ENCODE results near the gene NRK.

- no peak for TF ChIP-seq EZH2 (IDR thresholded peaks at IDR 0.05; ENCODE audit: low read length)
- TF ChIP-seq, protein P1, sequence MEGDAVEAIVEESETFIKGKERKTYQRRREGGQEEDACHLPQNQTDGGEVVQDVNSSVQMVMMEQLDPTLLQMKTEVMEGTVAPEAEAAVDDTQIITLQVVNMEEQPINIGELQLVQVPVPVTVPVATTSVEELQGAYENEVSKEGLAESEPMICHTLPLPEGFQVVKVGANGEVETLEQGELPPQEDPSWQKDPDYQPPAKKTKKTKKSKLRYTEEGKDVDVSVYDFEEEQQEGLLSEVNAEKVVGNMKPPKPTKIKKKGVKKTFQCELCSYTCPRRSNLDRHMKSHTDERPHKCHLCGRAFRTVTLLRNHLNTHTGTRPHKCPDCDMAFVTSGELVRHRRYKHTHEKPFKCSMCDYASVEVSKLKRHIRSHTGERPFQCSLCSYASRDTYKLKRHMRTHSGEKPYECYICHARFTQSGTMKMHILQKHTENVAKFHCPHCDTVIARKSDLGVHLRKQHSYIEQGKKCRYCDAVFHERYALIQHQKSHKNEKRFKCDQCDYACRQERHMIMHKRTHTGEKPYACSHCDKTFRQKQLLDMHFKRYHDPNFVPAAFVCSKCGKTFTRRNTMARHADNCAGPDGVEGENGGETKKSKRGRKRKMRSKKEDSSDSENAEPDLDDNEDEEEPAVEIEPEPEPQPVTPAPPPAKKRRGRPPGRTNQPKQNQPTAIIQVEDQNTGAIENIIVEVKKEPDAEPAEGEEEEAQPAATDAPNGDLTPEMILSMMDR (optimal IDR thresholded peaks at IDR 0.05 in 1 of 3, IDR thresholded peaks at IDR 0.05 in 1 of 3, conservative IDR thresholded peaks at IDR 0.05 in 1 of 3; ENCODE audit: extremely low read depth in 1 of 3, insufficient read depth in 2 of 3, low read length in 3 of 3) = no peak
Observed at GRCh38 chrX:105945266-105945665, 122.9 kb downstream of the NRK start.

Measured in keratinocyte (primary cell).